ENCODE data around the gene GBP3. TPM values are rescaled to one million over a fixed set of nuclear protein-coding genes. Genes with fewer than 3 reads are reported as not detected.

The GBP3 gene
- total and polyA plus RNA-seq, 2 of the 8 experiments (the other 6 are each of a cell fraction or from before 2014, with no cell fraction given) = not detected

DNA sequence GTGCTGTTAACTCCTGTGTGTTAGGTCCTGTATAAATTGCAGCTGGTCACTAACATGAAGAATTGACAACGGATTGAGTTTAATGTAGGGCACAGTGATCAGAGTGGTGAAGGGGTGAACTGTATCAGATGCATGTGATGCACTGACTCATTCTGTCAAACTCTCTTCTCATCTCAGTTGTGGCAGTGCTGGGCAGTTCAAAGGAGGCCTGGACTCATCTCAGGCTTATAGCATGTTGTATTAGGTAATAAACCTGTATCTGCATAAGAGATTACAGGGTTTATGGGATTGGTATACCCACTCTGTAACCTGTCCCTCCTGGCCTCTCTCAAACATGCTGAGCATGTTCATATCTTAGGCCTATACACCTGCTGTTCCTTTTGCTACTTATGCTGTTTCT, 12.4 kb upstream of the GBP3 start:
- no peaks in the 10 kb centered on the region for H3K79me2 ChIP-seq (ENCODE audit: control insufficient read depth in 1 of 2, insufficient read depth in 2 of 2, low read length in 2 of 2)
- H2BK12ac ChIP-seq (ENCODE audit: low read depth, low read length) = no peak overlapping the region
- no peaks in the 10 kb centered on the region for H3K79me1 ChIP-seq (ENCODE audit: low read depth, low read length)
- H3K27me3 ChIP-seq (replicated peaks in 1 of 4; ENCODE audit: control insufficient read depth in 3 of 4, extremely low read depth in 1 of 4, insufficient read depth in 3 of 4, low read length in 3 of 4) = no peaks in the 10 kb centered on the region
- H3K4me1 ChIP-seq (replicated peaks in 1 of 4; ENCODE audit: control insufficient read depth in 3 of 4, insufficient read depth in 4 of 4, low read length in 3 of 4) = no peaks in the 10 kb centered on the region
- H3K36me3 ChIP-seq (ENCODE audit: control insufficient read depth in 2 of 4, insufficient read depth in 4 of 4, low read length in 3 of 4) = no peaks in the 10 kb centered on the region
- WGBS, 2 experiments (ENCODE audit: extremely low coverage in 1 of 2, insufficient coverage in 1 of 2, insufficient read length in 1 of 2, insufficient replicate concordance in 2 of 2, low coverage in 1 of 2, low lambda C conversion rate in 2 of 2, missing lambda C conversion rate in 1 of 2) = 82% methylated on average over 1 of the region's 1 CpG; no CpG with 5 or more reads in 1 of the 2 experiments
- no peak overlapping the region for H3K23ac ChIP-seq (ENCODE audit: insufficient read length)
- H4K5ac ChIP-seq (ENCODE audit: insufficient read length, low read depth, low read length) = no peak overlapping the region
- ChIA-PET CTCF (ENCODE audit: partially characterized antibody) (interaction anchor here (1.9 kb wide), 1 partner anchor 7 kb away, joined by 6 read pairs; no protein-coding TSS in a partner anchor), POLR2A (ENCODE audit: partially characterized antibody) (no interaction called here)
- H2BK120ac ChIP-seq (replicated peaks; ENCODE audit: low read depth, low read length) = no peak overlapping the region
- H3K27ac ChIP-seq (ENCODE audit: low read depth, low read length) = no peak overlapping the region
- H2AK5ac ChIP-seq (ENCODE audit: low read depth, low read length) = no peak overlapping the region
- no peak overlapping the region for H2BK20ac ChIP-seq (ENCODE audit: low read length)
- H3K18ac ChIP-seq (ENCODE audit: extremely low read depth, low read length) = no peak overlapping the region
- H3K4me2 ChIP-seq (ENCODE audit: insufficient read depth in 1 of 2, low read depth in 2 of 2, low read length in 2 of 2) = no peak overlapping the region
- no peak overlapping the region for H2BK15ac ChIP-seq (ENCODE audit: low read length)
- H2BK5ac ChIP-seq (ENCODE audit: low read depth, low read length) = no peak overlapping the region
- no peak for DNase-seq (ENCODE audit: low read depth in 1 of 2, low spot score in 2 of 2)
- H3K4me3 ChIP-seq (ENCODE audit: extremely low read depth in 1 of 4, insufficient read depth in 2 of 4, low read depth in 3 of 4, low read length in 4 of 4) = no peak overlapping the region
- H3K9ac ChIP-seq (replicated peaks in 1 of 4; ENCODE audit: extremely low read depth in 1 of 4, low read depth in 3 of 4, low read length in 3 of 4) = no peak overlapping the region
- H4K20me1 ChIP-seq (replicated peaks in 1 of 2; ENCODE audit: control insufficient read depth in 1 of 2, insufficient read depth in 2 of 2, low read length in 2 of 2) = no peaks in the 10 kb centered on the region
- H3K9me3 ChIP-seq (ENCODE audit: insufficient read depth in 2 of 2, low read depth in 1 of 2, low read length in 1 of 2) = peaks cover 7 to 10% of the 10 kb centered on the region in 2 experiments; a peak in 3 of 4 replicates
- TF ChIP-seq TCF12 (IDR thresholded peaks at IDR 0.05; ENCODE audit: low read depth, low read length) (no peak), CTBP2 (IDR thresholded peaks at IDR 0.05; ENCODE audit: borderline replicate concordance, insufficient read depth, insufficient read length, low read length) (no peak), KDM5A (IDR thresholded peaks at IDR 0.05; ENCODE audit: low read length) (no peak)
- TF ChIP-seq, protein P1, sequence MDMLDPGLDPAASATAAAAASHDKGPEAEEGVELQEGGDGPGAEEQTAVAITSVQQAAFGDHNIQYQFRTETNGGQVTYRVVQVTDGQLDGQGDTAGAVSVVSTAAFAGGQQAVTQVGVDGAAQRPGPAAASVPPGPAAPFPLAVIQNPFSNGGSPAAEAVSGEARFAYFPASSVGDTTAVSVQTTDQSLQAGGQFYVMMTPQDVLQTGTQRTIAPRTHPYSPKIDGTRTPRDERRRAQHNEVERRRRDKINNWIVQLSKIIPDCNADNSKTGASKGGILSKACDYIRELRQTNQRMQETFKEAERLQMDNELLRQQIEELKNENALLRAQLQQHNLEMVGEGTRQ (IDR thresholded peaks at IDR 0.05; ENCODE audit: low read length) = no peak
- TF ChIP-seq, protein P2, sequence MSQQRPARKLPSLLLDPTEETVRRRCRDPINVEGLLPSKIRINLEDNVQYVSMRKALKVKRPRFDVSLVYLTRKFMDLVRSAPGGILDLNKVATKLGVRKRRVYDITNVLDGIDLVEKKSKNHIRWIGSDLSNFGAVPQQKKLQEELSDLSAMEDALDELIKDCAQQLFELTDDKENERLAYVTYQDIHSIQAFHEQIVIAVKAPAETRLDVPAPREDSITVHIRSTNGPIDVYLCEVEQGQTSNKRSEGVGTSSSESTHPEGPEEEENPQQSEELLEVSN (IDR thresholded peaks at IDR 0.05) = no peak
- FAIRE-seq = no peak
- H3K14ac ChIP-seq (ENCODE audit: insufficient read length) = no peak overlapping the region
- no peak overlapping the region for H3K56ac ChIP-seq (replicated peaks; ENCODE audit: insufficient read length, low read depth, low read length)
- H3K23me2 ChIP-seq (ENCODE audit: low read depth, low read length) = 0 out of 2 replicates have a peak, but pooled peaks cover 3% of the 10 kb centered on the region
- H2AFZ ChIP-seq (ENCODE audit: low read length) = no peak overlapping the region
- no peak overlapping the region for H3K4ac ChIP-seq (replicated peaks; ENCODE audit: insufficient read length, low read depth, low read length)
- no peak overlapping the region for H4K91ac ChIP-seq (replicated peaks; ENCODE audit: insufficient read length, low read length)
- H4K8ac ChIP-seq (ENCODE audit: extremely low read depth, insufficient read depth, low read length) = no peak overlapping the region
